ENCODE measurements around the gene IRS2.

GRCh38 chr13:109727251-109727650 lies 59.1 kb downstream of the IRS2 start:
- TF ChIP-seq POLR2A (IDR thresholded peaks at IDR 0.05) (no peak), CTCF (IDR thresholded peaks at IDR 0.05) (no peak), POLR2AphosphoS5 (IDR thresholded peaks at IDR 0.05) (no peak), EP300 (IDR thresholded peaks at IDR 0.05) (no peak)

Data from upper lobe of left lung (tissue), 4 donors.